GM18868 (cell line): ENCODE data around the gene LDLRAD4.

Experiments used
- ATAC-seq: cut with Tn5 transposase; IDR thresholded peaks from one replicate; pipeline ENCODE4 v1.9.1; 2021; ENCODE audit warnings: mild to moderate bottlenecking, moderate library complexity; ENCODE audit not compliant: unreplicated experiment

The LDLRAD4 gene

DNA sequence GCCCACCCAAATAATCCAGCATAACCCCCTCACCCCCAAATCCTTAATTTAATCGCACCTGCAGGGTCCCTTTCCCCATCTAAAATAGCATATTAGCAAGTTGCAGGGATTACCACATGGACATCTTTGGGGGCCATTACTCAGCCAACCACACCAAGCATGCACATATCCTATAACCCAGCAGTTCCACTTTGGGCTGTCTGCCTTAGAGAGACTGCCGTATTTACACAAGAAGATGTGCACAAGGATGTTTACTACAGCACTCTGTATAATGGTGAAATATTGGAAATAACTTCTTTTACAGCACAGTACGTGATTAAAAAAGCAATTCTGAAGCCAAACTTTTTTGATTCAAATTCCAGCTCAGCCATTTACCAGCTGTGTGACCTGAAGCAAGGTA lies 17.3 kb upstream of the LDLRAD4 start:
- ATAC-seq = no peak

GRCh38 chr18:13202571-13202970 lies 16.0 kb upstream of the LDLRAD4 start:
- ATAC-seq = no peak

DNA sequence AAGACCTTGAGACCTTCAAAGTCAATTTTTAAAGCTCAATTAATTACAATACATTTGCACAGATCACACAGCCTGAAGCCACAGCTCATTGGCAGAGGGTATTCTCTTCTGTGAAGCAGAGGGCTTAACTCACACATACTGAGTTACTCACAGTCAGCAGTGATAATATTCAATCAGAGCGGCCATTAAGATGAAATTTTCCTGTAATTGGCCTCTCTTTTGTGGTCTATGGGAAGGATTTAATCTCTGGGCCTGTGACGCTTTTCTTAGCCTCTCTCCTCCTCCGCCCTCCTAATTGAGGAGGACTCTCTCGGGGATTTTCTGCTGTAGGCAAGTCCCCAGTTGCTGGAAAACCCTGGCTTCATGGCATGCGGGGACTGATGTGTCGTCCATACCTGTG lies 12.3 kb upstream of the LDLRAD4 start:
- no peak for ATAC-seq

GRCh38 chr18:13207294-13207693 lies 11.3 kb upstream of the LDLRAD4 start:
- ATAC-seq = no peak

DNA sequence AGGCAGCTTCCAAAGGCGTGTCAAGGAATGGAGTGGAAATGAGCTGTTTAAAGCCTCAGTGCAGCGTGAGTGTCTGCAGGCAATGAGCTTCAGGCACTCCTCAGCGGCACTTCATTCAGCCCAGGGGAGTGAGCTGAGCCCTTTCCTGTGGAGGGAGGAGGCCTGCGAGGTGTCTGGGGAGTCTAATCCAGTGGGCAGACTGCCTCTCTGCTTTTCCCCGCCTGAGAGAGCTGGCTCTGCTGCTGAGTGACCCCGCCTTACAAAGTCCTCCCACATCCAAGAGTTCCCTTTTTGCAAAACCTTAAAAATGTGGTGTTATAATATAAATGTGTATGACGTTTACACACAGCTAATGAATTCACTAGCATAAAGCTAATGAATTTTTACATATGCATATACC lies 7.0 kb upstream of the LDLRAD4 start:
- ATAC-seq = no peak

DNA sequence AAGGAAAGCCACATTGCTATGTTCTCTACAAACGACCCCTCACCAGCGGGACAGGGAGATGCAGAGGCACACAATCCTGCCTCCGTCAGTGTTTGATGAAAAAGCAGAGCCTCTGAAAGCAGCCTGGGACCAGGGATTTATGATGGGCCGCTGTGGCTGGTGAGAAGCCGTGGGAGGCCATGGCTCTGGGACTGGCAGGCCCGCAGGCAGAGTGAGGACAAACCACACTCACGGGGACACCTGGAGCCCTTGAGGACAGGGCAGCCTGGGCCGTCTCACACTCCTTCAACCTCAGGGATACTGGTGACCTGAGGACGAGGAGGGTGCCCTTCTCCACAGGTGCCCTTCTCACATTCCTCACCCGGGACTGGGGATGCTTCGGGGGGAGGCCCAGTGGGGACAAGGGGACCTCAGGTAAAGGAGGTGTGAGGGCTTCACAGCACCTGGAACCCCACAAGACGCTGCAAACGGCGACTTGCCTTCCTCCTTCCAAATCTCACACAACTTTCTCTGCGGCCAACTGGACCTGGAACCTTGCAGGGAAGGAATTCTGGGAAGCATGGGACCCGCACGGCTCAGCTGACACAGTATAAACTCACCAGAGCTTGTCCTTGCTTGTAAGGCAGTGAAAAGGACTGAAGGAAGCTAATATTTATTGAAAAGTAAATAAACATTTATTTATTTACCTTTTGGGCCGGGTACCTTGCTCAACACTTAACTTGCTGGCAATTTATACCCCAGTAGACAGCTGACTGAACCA lies 5.3 kb upstream of the LDLRAD4 start:
- ATAC-seq = no peak

- ATAC-seq = no peak
Measured at GRCh38 chr18:13214609-13215008, 4.0 kb upstream of the LDLRAD4 start.

GRCh38 chr18:13216092-13216582 lies 2.4 kb upstream of the LDLRAD4 start:
- peak; percentile 66 for ATAC-seq

DNA sequence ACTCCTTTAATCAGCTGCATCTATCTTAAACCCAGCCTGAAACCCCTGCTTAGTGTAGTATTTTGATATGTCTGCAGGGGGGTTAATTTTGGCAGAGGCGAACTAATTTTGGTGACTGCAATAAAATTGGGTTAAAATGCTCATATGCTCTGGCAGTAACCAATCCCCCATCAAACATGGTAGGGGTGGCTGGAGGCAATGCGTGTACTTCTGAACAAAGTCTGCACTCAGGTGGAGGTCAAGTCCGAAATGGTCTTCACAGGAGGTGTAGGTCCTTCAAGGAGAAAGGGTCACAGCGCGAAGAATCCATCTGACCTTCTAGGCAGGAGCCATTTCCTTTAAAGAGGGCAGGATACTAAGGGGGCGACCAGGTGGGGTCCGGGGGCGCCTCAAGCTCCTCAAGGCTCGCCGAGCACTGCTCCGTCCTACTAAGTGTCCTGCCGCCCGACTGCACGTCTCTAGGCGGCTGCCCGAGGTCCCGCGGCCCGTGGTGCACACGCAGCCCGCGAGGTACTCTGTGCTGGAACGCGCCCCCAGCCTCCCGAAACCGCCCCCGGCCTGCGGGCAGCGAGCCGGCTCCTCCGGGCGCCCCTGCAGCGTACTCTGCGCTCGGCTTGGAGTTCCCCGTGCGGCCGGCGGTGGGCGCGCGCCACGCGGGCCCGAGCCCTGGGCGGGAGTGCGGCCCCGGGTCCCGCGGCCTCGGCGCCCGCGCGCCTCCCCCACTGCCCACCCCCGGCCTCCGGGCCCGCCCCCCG lies 1.7 kb upstream of the LDLRAD4 start:
- ATAC-seq = peak; percentile 45

DNA sequence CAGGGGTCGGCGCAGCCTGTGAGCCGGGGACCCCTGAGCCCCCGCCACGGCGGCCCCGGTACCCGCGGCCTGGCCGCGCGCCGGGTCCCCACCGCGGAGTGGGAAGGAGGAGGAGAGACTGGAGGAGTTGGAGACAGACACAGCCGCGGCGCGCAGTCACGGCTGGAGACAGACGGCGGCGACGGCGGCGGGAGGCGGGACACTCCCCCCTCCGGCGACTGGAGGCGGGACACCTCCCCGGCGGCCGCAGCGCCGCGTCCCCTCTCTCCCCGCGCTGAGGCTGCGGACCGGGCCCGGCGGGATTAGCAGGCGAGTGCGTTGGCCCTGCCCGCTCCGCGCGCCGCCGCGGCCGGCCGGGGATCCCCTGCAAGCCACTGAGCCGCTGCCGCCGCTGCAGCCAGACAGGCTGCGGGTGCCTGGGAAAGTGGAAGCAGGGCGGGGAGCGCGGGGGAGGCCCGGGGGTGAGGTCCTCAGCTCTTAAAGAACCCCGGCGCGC lies 1.0 kb upstream of the LDLRAD4 start:
- ATAC-seq = peak; percentile 39

DNA sequence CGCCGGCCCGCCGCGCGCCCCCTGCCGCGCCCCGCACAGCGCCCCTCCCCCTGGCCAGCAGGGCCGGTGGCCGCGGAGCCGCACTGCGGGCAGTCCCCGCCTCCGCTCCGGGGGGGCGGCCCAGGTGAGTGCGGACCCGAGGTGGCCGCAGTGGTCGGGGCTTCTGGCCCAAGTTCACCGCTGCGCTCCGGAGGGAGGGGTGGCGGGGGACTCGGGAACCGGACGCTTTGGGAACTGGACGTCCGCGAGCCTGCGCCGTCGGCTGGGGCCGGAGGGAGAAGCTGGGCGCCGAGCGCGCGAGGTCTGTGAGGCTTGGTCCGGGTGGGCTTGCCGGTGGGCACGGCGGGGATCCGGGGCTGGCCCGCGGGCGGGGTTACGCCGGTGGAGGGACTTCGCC lies 591 bp upstream of the LDLRAD4 start:
- no peak for ATAC-seq

GRCh38 chr18:13218997-13219396 lies 437 bp downstream of the LDLRAD4 start:
- ATAC-seq = no peak

- ATAC-seq = no peak
Measured at GRCh38 chr18:13219593-13220159, 1.1 kb downstream of the LDLRAD4 start.

GRCh38 chr18:13220361-13220991 lies 1.9 kb downstream of the LDLRAD4 start:
- ATAC-seq = no peak

GRCh38 chr18:13221869-13222855 lies 3.6 kb downstream of the LDLRAD4 start:
- no peak for ATAC-seq

GRCh38 chr18:13222856-13223281 lies 4.3 kb downstream of the LDLRAD4 start:
- no peak for ATAC-seq

- no peak for ATAC-seq
Measured at GRCh38 chr18:13223311-13224143, 5.0 kb downstream of the LDLRAD4 start.

DNA sequence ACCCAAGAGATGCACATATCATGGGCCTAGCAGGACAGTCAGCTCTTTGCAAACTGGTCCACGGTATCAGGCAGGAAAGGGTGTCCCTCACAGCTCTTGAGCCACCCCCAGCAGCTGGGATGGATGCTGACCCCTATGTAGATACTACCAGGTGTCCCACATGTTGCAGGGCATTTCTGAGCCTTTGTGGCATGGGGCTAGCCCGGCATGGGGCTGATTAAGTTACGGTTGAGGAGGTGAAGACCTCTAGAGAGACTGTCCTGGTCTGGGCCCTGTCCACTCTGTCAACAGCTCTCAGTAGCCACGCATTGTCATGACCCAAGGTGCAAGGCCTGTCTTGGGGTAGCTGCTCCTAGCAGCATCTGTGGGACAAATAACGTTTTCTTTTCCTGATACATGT lies 6.7 kb downstream of the LDLRAD4 start:
- ATAC-seq = no peak

GRCh38 chr18:13226533-13227144 lies 8.1 kb downstream of the LDLRAD4 start:
- ATAC-seq = no peak
